H9 (cell line): Measurements from ENCODE around the gene KIF6. TPM values are rescaled to one million over a fixed set of nuclear protein-coding genes. Genes with fewer than 3 reads are reported as not detected.
A peak's percentile ranks its signal among the peaks of the same experiment; 100 is the strongest.

Experiments used
- DNase-seq: peaks from one replicate; pipeline ENCODE4 v3.0.0-alpha.2; 2017
- H2AFZ ChIP-seq: one replicate; pipeline ENCODE4 v1.6.1; 2013; ENCODE audit warnings: mild to moderate bottlenecking, low read length, control low read depth, moderate library complexity
- H2AK5ac ChIP-seq: 2 replicates; pipeline ENCODE4 v1.6.1; 2013; ENCODE audit warnings: low read length, control low read depth, mixed read lengths; ENCODE audit not compliant: insufficient read length
- H2BK120ac ChIP-seq: one replicate; pipeline ENCODE4 v1.6.1; 2013; ENCODE audit warnings: low read depth, mild to moderate bottlenecking, low read length, control low read depth, inconsistent platforms; ENCODE audit not compliant: poor library complexity, severe bottlenecking
- H2BK12ac ChIP-seq: 2 replicates; pipeline ENCODE4 v1.6.1; 2013; ENCODE audit warnings: low read length, control low read depth, mixed read lengths, low read depth; ENCODE audit not compliant: insufficient read length
- H2BK15ac ChIP-seq: 2 replicates; pipeline ENCODE4 v1.6.1; 2013; ENCODE audit warnings: low read depth, low read length, control low read depth
- H2BK20ac ChIP-seq: one replicate; pipeline ENCODE4 v1.6.1; 2013; ENCODE audit warnings: low read depth, mild to moderate bottlenecking, low read length, control low read depth, inconsistent platforms; ENCODE audit not compliant: poor library complexity, severe bottlenecking
- H2BK5ac ChIP-seq: 2 replicates; pipeline ENCODE4 v1.6.1; 2013; ENCODE audit warnings: low read length, control low read depth, mixed read lengths; ENCODE audit not compliant: insufficient read length
- H3K14ac ChIP-seq: 2 replicates; pipeline ENCODE4 v1.6.1; 2013; ENCODE audit warnings: low read length, control low read depth; ENCODE audit not compliant: insufficient read depth
- H3K18ac ChIP-seq: 2 replicates; pipeline ENCODE4 v1.6.1; 2013; ENCODE audit warnings: low read depth, mild to moderate bottlenecking, mixed read lengths, low read length, control low read depth; ENCODE audit not compliant: insufficient read length
- H3K23ac ChIP-seq: 2 replicates; pipeline ENCODE4 v1.6.1; 2013; ENCODE audit warnings: low read length, control low read depth, mixed read lengths, low read depth; ENCODE audit not compliant: insufficient read length
- H3K23me2 ChIP-seq: 2 replicates; pipeline ENCODE4 v1.6.1; 2013; ENCODE audit warnings: low read depth, mild to moderate bottlenecking, mixed read lengths, low read length, control low read depth; ENCODE audit not compliant: insufficient read length, poor library complexity, severe bottlenecking
- H3K27ac ChIP-seq: 2 replicates; pipeline ENCODE4 v1.5.1; 2013; ENCODE audit warnings: low read length, control low read depth, mixed read lengths, low read depth; ENCODE audit not compliant: insufficient read length
- H3K27me3 ChIP-seq: 2 replicates; pipeline ENCODE4 v1.6.1; 2013; ENCODE audit warnings: low read length, control low read depth, inconsistent platforms; ENCODE audit not compliant: insufficient read depth
- H3K4ac ChIP-seq: 2 replicates; pipeline ENCODE4 v1.6.1; 2013; ENCODE audit warnings: low read depth, mild to moderate bottlenecking, control low read depth, inconsistent platforms, low read length, moderate library complexity
- H3K4me1 ChIP-seq: 2 replicates; pipeline ENCODE4 v1.6.1; 2013; ENCODE audit warnings: low read length, control low read depth, inconsistent platforms; ENCODE audit not compliant: insufficient read depth
- H3K4me2 ChIP-seq: 2 replicates; pipeline ENCODE4 v1.6.1; 2013; ENCODE audit warnings: low read length, control low read depth, mixed read lengths; ENCODE audit not compliant: insufficient read length, insufficient read depth
- H3K56ac ChIP-seq: 2 replicates; pipeline ENCODE4 v1.6.1; 2013; ENCODE audit warnings: low read depth, mild to moderate bottlenecking, mixed read lengths, low read length, control low read depth; ENCODE audit not compliant: insufficient read length
- H3K79me1 ChIP-seq: 2 replicates; pipeline ENCODE4 v1.6.1; 2013; ENCODE audit warnings: low read depth, mild to moderate bottlenecking, moderate library complexity, low read length, control low read depth, inconsistent platforms; ENCODE audit not compliant: insufficient read depth, poor library complexity, severe bottlenecking
- H3K79me2 ChIP-seq: 2 replicates; pipeline ENCODE4 v1.6.1; 2013; ENCODE audit warnings: low read length, control low read depth, inconsistent platforms; ENCODE audit not compliant: insufficient read depth
- H3K9ac ChIP-seq: 2 replicates; pipeline ENCODE4 v1.6.1; 2013; ENCODE audit warnings: low read length, control low read depth, mixed read lengths; ENCODE audit not compliant: insufficient read length; ENCODE audit errors: extremely low read depth
- H3K9me3 ChIP-seq: one replicate; pipeline ENCODE4 v1.6.1; 2013; ENCODE audit warnings: low read depth, low read length, inconsistent platforms; ENCODE audit not compliant: control insufficient read depth
- H3T11ph ChIP-seq: one replicate; pipeline ENCODE4 v1.6.1; 2013; ENCODE audit warnings: mild to moderate bottlenecking, low read length, control low read depth, inconsistent platforms
- H4K20me1 ChIP-seq: one replicate; pipeline ENCODE4 v1.6.1; 2013; ENCODE audit not compliant: control insufficient read depth, insufficient read length, insufficient read depth
- H4K5ac ChIP-seq: 2 replicates; pipeline ENCODE4 v1.6.1; 2013; ENCODE audit warnings: low read depth, mild to moderate bottlenecking, mixed read lengths, low read length, control low read depth; ENCODE audit not compliant: insufficient read length
- H4K8ac ChIP-seq: replicated peaks from 2 replicates; pipeline ENCODE4 v1.6.1; 2013; ENCODE audit warnings: low read length, control low read depth, mixed read lengths, low read depth; ENCODE audit not compliant: insufficient read length
- H4K91ac ChIP-seq: 2 replicates; pipeline ENCODE4 v1.6.1; 2013; ENCODE audit warnings: low read depth, mild to moderate bottlenecking, moderate library complexity, mixed read lengths, low read length, control low read depth; ENCODE audit not compliant: insufficient read length
- H3K27ac Mint-ChIP-seq, 3 experiments: 2 replicates in 2 of 3; 3 replicates in 1 of 3; pipeline ENCODE4 v1.8.0; 2020 to 2021; ENCODE audit warnings: mixed read lengths in 3 of 3, mild to moderate bottlenecking in 1 of 3, moderate library complexity in 1 of 3
- H3K27me3 Mint-ChIP-seq: 2 replicates; pipeline ENCODE4 v1.8.0; 2021; ENCODE audit warnings: low read depth, mild to moderate bottlenecking, moderate library complexity, mixed read lengths
- H3K36me3 Mint-ChIP-seq, 3 experiments: 2 replicates in 2 of 3; 3 replicates in 1 of 3; pipeline ENCODE4 v1.8.0; 2020 to 2021; ENCODE audit warnings: low read depth in 3 of 3, mixed read lengths in 3 of 3; ENCODE audit not compliant: insufficient read depth in 1 of 3
- H3K4me1 Mint-ChIP-seq, 2 experiments: 2 replicates each; pipeline ENCODE4 v1.8.0; 2020; ENCODE audit warnings: mixed read lengths in 2 of 2
- H3K4me3 Mint-ChIP-seq, 2 experiments: 2 replicates in 1 of 2; 3 replicates in 1 of 2; pipeline ENCODE4 v1.8.0; 2020 to 2021; ENCODE audit warnings: mild to moderate bottlenecking in 2 of 2, mixed read lengths in 2 of 2, moderate library complexity in 1 of 2
- H3K9me3 Mint-ChIP-seq, 2 experiments: 2 replicates in 1 of 2; 3 replicates in 1 of 2; pipeline ENCODE4 v1.8.0; 2020; ENCODE audit warnings: mild to moderate bottlenecking in 2 of 2, mixed read lengths in 2 of 2, moderate library complexity in 1 of 2
- CTCF ChIP-seq: fragments of 200-600 bp; sonication (generic); conservative IDR thresholded peaks from 3 replicates; pipeline ENCODE4 v1.8.0; 2021; ENCODE audit warnings: antibody characterized with exemption, mild to moderate bottlenecking
- WGBS: extraction: QIAGEN DNeasy Blood & Tissue Kit; methylation state at CpG from one replicate; pipeline ENCODE4 v1.1.7; 2013; ENCODE audit warnings: missing lambda C conversion rate, low lambda C conversion rate, mixed read lengths; ENCODE audit not compliant: insufficient read length; ENCODE audit errors: extremely low coverage; 5-methylcytosine and 5-hydroxymethylcytosine counted together
- total RNA-seq: library from RNA; stranded (reverse); gene quantifications from 2 replicates; pipeline ENCODE4 v1.2.1, GENCODE V29; 2021

Gene KIF6
- total RNA-seq, 1 experiment from 2014 or later: 0.63 TPM

GRCh38 chr6:39369987-39370386, 355.2 kb downstream of the KIF6 start:
- Histone ChIP-seq H3K4me2 (no peak overlapping the region), H3K79me1 (no peaks in the 10 kb centered on the region), H3K56ac (no peak overlapping the region), H3K4ac (no peak overlapping the region), H2BK20ac (no peak overlapping the region), H3K18ac (no peak overlapping the region), H3K9ac (no peak overlapping the region), H2BK12ac (no peak overlapping the region), H3K9me3 (no peaks in the 10 kb centered on the region), H2AFZ (no peak overlapping the region), H4K91ac (no peak overlapping the region), H3K23ac (no peak overlapping the region), H3K27me3 (no peaks in the 10 kb centered on the region), H3K14ac (no peak overlapping the region), H2BK5ac (no peak overlapping the region), H2BK15ac (no peak overlapping the region), H2AK5ac (no peak overlapping the region), H3K79me2 (no peaks in the 10 kb centered on the region), H4K8ac (no peak overlapping the region), H3K27ac (no peak overlapping the region), H3K4me1 (no peaks in the 10 kb centered on the region), H4K5ac (no peak overlapping the region), H2BK120ac (no peak overlapping the region), H4K20me1 (no peaks in the 10 kb centered on the region), H3T11ph (no peak overlapping the region), H3K23me2 (no peaks in the 10 kb centered on the region)
- no peak overlapping the region for H3K27ac Mint-ChIP-seq
- TF ChIP-seq CTCF: peak; percentile 51
- H3K36me3 Mint-ChIP-seq: peaks cover 0 to 5% (median 0%) of the 10 kb centered on the region in 3 experiments; a peak in 1 of 7 replicates
- WGBS: no CpG with 5 or more reads among the region's 1 CpG
- H3K27me3 Mint-ChIP-seq: no peaks in the 10 kb centered on the region; the same call in none of the 2 replicates
- peaks cover 3 to 4% of the 10 kb centered on the region in 2 experiments; a peak in 3 of 5 replicates for H3K9me3 Mint-ChIP-seq
- no peak overlapping the region for H3K4me3 Mint-ChIP-seq
- H3K4me1 Mint-ChIP-seq: peaks cover 7 to 24% of the 10 kb centered on the region in 2 experiments
- no peak for DNase-seq
